Fibroblast of lung (primary cell): ENCODE results near the gene TMEM233. TPM values are rescaled to one million over a fixed set of nuclear protein-coding genes. Genes with fewer than 3 reads are reported as not detected.

Source experiments
- DNase-seq, 2 donors: peaks; one replicate each; pipeline versions ENCODE4 v3.0.0 to v3.0.0-alpha.2; 2010; ENCODE audit warnings: low read depth in 2 of 2
- H2AFZ ChIP-seq: 2 replicates; pipeline ENCODE4 v1.5.1; 2012; ENCODE audit warnings: low read length, control low read depth, inconsistent platforms
- H3K27ac ChIP-seq: 2 replicates; pipeline ENCODE4 v1.5.1; 2011; ENCODE audit warnings: low read length, control low read depth; ENCODE audit not compliant: insufficient read depth
- H3K27me3 ChIP-seq: 2 replicates; pipeline ENCODE4 v1.5.1; 2011; ENCODE audit warnings: mild to moderate bottlenecking, low read length; ENCODE audit not compliant: control insufficient read depth, insufficient read depth
- H3K36me3 ChIP-seq: 2 replicates; pipeline ENCODE4 v1.5.1; 2011; ENCODE audit warnings: low read length; ENCODE audit not compliant: control insufficient read depth, insufficient read depth
- H3K4me1 ChIP-seq: 2 replicates; pipeline ENCODE4 v1.5.1; 2011; ENCODE audit warnings: low read length; ENCODE audit not compliant: control insufficient read depth, insufficient read depth; ENCODE audit errors: extremely low read depth
- H3K4me2 ChIP-seq: 2 replicates; pipeline ENCODE4 v1.5.1; 2011; ENCODE audit warnings: low read length, control low read depth; ENCODE audit not compliant: insufficient read depth; ENCODE audit errors: extremely low read depth
- H3K4me3 ChIP-seq, 4 experiments: fragments of 200-600 bp in 1 of 4; sonication (generic) in 1 of 4; replicated peaks in 1 of 4; 2 replicates each; pipeline ENCODE4 v1.5.1; 2011 to 2016; ENCODE audit warnings: low read length in 4 of 4, low read depth in 3 of 4, mild to moderate bottlenecking in 3 of 4, control low read depth in 2 of 4, inconsistent platforms in 1 of 4, mixed read lengths in 1 of 4; ENCODE audit not compliant: insufficient read depth in 1 of 4; ENCODE audit errors: control extremely low read depth in 1 of 4
- H3K79me2 ChIP-seq: 2 replicates; pipeline ENCODE4 v1.5.1; 2012; ENCODE audit warnings: mild to moderate bottlenecking, low read length, inconsistent platforms; ENCODE audit not compliant: control insufficient read depth, insufficient read depth
- H3K9ac ChIP-seq: 2 replicates; pipeline ENCODE4 v1.5.1; 2011; ENCODE audit warnings: mild to moderate bottlenecking, low read length, control low read depth; ENCODE audit not compliant: insufficient read depth
- H3K9me3 ChIP-seq: 2 replicates; pipeline ENCODE4 v1.5.1; 2012; ENCODE audit warnings: low read depth, low read length; ENCODE audit not compliant: control insufficient read depth, insufficient read depth
- H4K20me1 ChIP-seq: 2 replicates; pipeline ENCODE4 v1.5.1; 2011; ENCODE audit warnings: low read length; ENCODE audit not compliant: control insufficient read depth, insufficient read depth; ENCODE audit errors: extremely low read depth
- CTCF ChIP-seq, 2 donors: IDR thresholded peaks in 1 of 2; conservative IDR thresholded peaks in 1 of 2; 1 replicate in 1 of 2; 2 replicates in 1 of 2; pipeline ENCODE4 v1.5.1; 2011 to 2012; ENCODE audit warnings: low read length in 2 of 2, control low read depth in 1 of 2, inconsistent platforms in 1 of 2, low read depth in 1 of 2, mild to moderate bottlenecking in 1 of 2
- EZH2 ChIP-seq: IDR thresholded peaks from 2 replicates; pipeline ENCODE4 v1.5.1; 2012; ENCODE audit warnings: low read length, control low read depth, mild to moderate bottlenecking; ENCODE audit errors: missing control alignments
- polyA minus RNA-seq: library from RNA; depleted of rRNA, polyadenylated mRNA; stranded (reverse); fragments of >200 nt; gene quantifications from 2 replicates; pipeline ENCODE4 v1.2.3, GENCODE V29; 2011; ENCODE audit warnings: low replicate concordance
- polyA plus RNA-seq, 2 donors: library from polyadenylated mRNA; depleted of rRNA in 1 of 2; stranded (reverse) in 1 of 2; unstranded in 1 of 2; fragments of >200 nt; gene quantifications; 2 replicates each; pipeline ENCODE4 v1.2.1, GENCODE V29; 2011 to 2012; ENCODE audit warnings: missing spikeins in 1 of 2
- total RNA-seq: library from RNA; depleted of rRNA; stranded (reverse); fragments of >200 nt; gene quantifications from 2 replicates; pipeline ENCODE4 v1.2.1, GENCODE V29; 2014

Gene TMEM233
- total RNA-seq, result under 0.01 TPM in 2 replicates
- polyA plus RNA-seq, result 0.05 TPM in 1 of 2 replicates, not detected in the other
- 0.03 TPM in 1 of 2 replicates, not detected in the other for polyA plus RNA-seq (2012)
- not detected in 2 replicates for polyA minus RNA-seq

GRCh38 chr12:119593578-119594398, at the start of gene TMEM233:
TSS of gene TMEM233 (plus strand) at chr12:119593774. CDS start at chr12:119593849, 75 bp downstream.
- H3K79me2 ChIP-seq, result no peaks in the 10 kb centered on the region
- H3K4me2 ChIP-seq, result no peak within 1 kb of the TSS
- TF ChIP-seq CTCF (conservative IDR thresholded peaks at IDR 0.05 in 1 of 2, IDR thresholded peaks at IDR 0.05 in 1 of 2; ENCODE audit: low read depth in 1 of 2, low read length in 2 of 2), result no peak
- TF ChIP-seq EZH2, result no peak
- no peak within 1 kb of the TSS for H3K9ac ChIP-seq
- DNase-seq, result peak in 1 of 2 donors; percentile 22
- no peak within 1 kb of the TSS for H2AFZ ChIP-seq
- H3K27me3 ChIP-seq, result peaks cover 2% of the 10 kb centered on the region
- H3K36me3 ChIP-seq, result no peaks in the 10 kb centered on the region
- H3K27ac ChIP-seq, result no peak within 1 kb of the TSS
- H3K9me3 ChIP-seq, result no peaks in the 10 kb centered on the region
- H4K20me1 ChIP-seq, result no peaks in the 10 kb centered on the region
- no peaks in the 10 kb centered on the region for H3K4me1 ChIP-seq
- no peak within 1 kb of the TSS for H3K4me3 ChIP-seq

DNA sequence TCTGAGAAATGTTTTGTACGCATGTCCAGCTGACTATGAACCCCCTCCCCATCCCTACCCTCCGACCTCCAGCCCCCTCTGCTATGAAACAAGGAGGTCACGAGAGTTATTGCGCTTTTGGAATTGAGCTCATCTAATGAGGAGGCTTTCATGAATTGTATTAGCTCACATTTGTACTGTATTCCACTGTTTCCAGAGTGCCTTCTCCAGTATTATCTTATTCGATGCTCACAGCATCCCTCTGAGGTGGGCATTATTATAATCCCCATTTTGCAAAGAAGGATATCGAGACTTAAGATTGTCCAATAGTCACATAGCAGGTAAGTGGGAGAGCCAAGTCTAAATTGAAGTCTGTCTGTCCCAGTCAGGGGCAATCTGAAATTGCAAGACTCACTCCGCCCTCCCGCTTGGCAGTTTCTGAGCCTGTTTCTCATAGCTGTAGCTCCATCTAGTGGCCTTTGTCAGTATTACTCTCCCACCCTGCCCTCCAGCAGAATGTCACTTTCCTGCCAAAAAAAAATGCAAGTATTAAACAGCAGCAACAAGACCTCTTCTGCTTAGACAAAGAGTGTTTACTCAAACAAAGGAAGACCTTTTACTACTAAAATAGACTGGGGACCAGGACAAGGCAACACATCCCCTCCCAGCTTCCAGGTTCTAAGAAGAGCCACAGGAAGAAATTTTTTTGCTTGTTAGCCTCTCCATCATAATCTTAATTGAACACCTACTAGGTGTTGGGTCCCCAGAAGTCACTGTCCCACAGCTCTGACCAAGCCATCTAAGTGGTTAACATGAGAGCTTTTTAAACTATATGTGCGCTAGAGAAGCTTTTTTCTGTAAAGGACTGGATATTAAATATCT, 48.6 kb upstream of the TMEM233 start:
- Histone ChIP-seq H3K27ac (no peak overlapping the region), H3K27me3 (no peaks in the 10 kb centered on the region), H3K36me3 (no peaks in the 10 kb centered on the region), H3K4me2 (no peak overlapping the region), H3K9ac (no peak overlapping the region), H3K4me3 (no peak overlapping the region), H3K79me2 (no peaks in the 10 kb centered on the region), H4K20me1 (no peaks in the 10 kb centered on the region), H3K4me1 (no peaks in the 10 kb centered on the region), H3K9me3 (no peaks in the 10 kb centered on the region), H2AFZ (no peak overlapping the region)
- TF ChIP-seq EZH2, result no peak
- peak; percentile 74 to 92 for TF ChIP-seq CTCF (conservative IDR thresholded peaks at IDR 0.05 in 1 of 2, IDR thresholded peaks at IDR 0.05 in 1 of 2; ENCODE audit: low read depth in 1 of 2, low read length in 2 of 2)
- DNase-seq, result peak; percentile 52 to 80

- Histone ChIP-seq H3K27me3 (no peaks in the 10 kb centered on the region), H2AFZ (no peak overlapping the region), H3K4me2 (no peak overlapping the region), H3K9ac (no peak overlapping the region), H3K9me3 (no peaks in the 10 kb centered on the region), H4K20me1 (no peaks in the 10 kb centered on the region), H3K27ac (no peak overlapping the region), H3K4me1 (no peaks in the 10 kb centered on the region), H3K79me2 (no peaks in the 10 kb centered on the region), H3K4me3 (no peak overlapping the region), H3K36me3 (no peaks in the 10 kb centered on the region)
- no peak for DNase-seq
- TF ChIP-seq EZH2 (no peak), CTCF (conservative IDR thresholded peaks at IDR 0.05 in 1 of 2, IDR thresholded peaks at IDR 0.05 in 1 of 2; ENCODE audit: low read depth in 1 of 2, low read length in 2 of 2) (no peak)
Measured at GRCh38 chr12:119546340-119546739, 47.2 kb upstream of the TMEM233 start.
